ENCODE results near the gene PCBP3. TPM values are rescaled to one million over a fixed set of nuclear protein-coding genes. Genes with fewer than 3 reads are reported as not detected.

PCBP3 gene
- total and polyA plus RNA-seq, 2 of the 13 experiments (the other 11 are each of a cell fraction or from before 2014, with no cell fraction given) = not detected

GRCh38 chr21:45860493-45861155 is 217.1 kb downstream of the PCBP3 start (continued):
- TF ChIP-seq TRIM22 (IDR thresholded peaks at IDR 0.05) = no peak

GRCh38 chr21:45861156-45861870 is 217.8 kb downstream of the PCBP3 start:
- Histone ChIP-seq H3K36me3 (replicated peaks in 1 of 2; ENCODE audit: control insufficient read depth in 1 of 2, insufficient read depth in 2 of 2, low read length in 2 of 2) (no peaks in the 10 kb centered on the region), H3K27me3 (ENCODE audit: control insufficient read depth in 1 of 2, insufficient read depth in 2 of 2, low read length in 2 of 2) (peaks cover 10 to 78% of the 10 kb centered on the region in 2 experiments), H4K20me1 (ENCODE audit: insufficient read depth, low read length) (no peaks in the 10 kb centered on the region), H3K27ac (ENCODE audit: extremely low read length, insufficient read depth, low read length) (no peak overlapping the region), H3K79me2 (ENCODE audit: insufficient read depth, low read length) (no peaks in the 10 kb centered on the region), H3K4me1 (ENCODE audit: insufficient read depth, low read length) (peaks cover 14% of the 10 kb centered on the region; the same call in 1 of the 2 replicates), H3K4me2 (ENCODE audit: low read depth, low read length) (no peak overlapping the region), H2AFZ (ENCODE audit: low read length) (no peak overlapping the region), H3K9ac (ENCODE audit: insufficient read depth, low read depth, low read length) (no peak overlapping the region), H3K4me3 (replicated peaks in 1 of 3; ENCODE audit: insufficient read depth in 1 of 3, low read depth in 2 of 3, low read length in 3 of 3) (no peak overlapping the region), H3K9me3 (ENCODE audit: low read length) (no peaks in the 10 kb centered on the region)
- in situ Hi-C loops (cut with HindIII; ENCODE audit: extremely low pct_ligation_motif_present, low pct_unique_long_range_greater_than_20kb) = no loop called here
- TF ChIP-seq TMF1 (CRISPR knock-in tag; IDR thresholded peaks at IDR 0.05; ENCODE audit: low read depth) = no peak
- WGBS (ENCODE audit: low lambda C conversion rate) = 30% methylated on average over 12 of the region's 14 CpGs
- FAIRE-seq = no peak
- POLR2A ChIA-PET = no interaction called here
- no peak for ATAC-seq
- CTCF ChIA-PET (ENCODE audit: low intra/inter-chr PET ratio, low total read pairs) = no interaction called here
- DNase-seq (ENCODE audit: low spot score) = no peak
- intact Hi-C loops (cut with micrococcal nuclease; ENCODE audit: unreplicated experiment) = no loop called here
- BruUV-seq (replicated peaks) = no TSS peak

GRCh38 chr21:45862543-45863207 is 219.2 kb downstream of the PCBP3 start:
- no peaks in the 10 kb centered on the region for H4K20me1 ChIP-seq (ENCODE audit: insufficient read depth, low read length)
- no peak overlapping the region for H3K4me3 ChIP-seq (replicated peaks in 1 of 3; ENCODE audit: insufficient read depth in 1 of 3, low read depth in 2 of 3, low read length in 3 of 3)
- H3K79me2 ChIP-seq (ENCODE audit: insufficient read depth, low read length) = no peaks in the 10 kb centered on the region
- H3K9me3 ChIP-seq (ENCODE audit: low read length) = no peaks in the 10 kb centered on the region
- BruUV-seq (replicated peaks) = no TSS peak
- FAIRE-seq (no peak), ATAC-seq (no peak), DNase-seq (ENCODE audit: low spot score) (no peak)
- H3K4me2 ChIP-seq (ENCODE audit: low read depth, low read length) = no peak overlapping the region
- ChIA-PET CTCF (ENCODE audit: low intra/inter-chr PET ratio, low total read pairs) (no interaction called here), POLR2A (no interaction called here)
- peaks cover 10 to 79% of the 10 kb centered on the region in 2 experiments for H3K27me3 ChIP-seq (ENCODE audit: control insufficient read depth in 1 of 2, insufficient read depth in 2 of 2, low read length in 2 of 2)
- in situ Hi-C loops (cut with HindIII; ENCODE audit: extremely low pct_ligation_motif_present, low pct_unique_long_range_greater_than_20kb) = no loop called here
- no peak overlapping the region for H3K9ac ChIP-seq (ENCODE audit: insufficient read depth, low read depth, low read length)
- H3K4me1 ChIP-seq (ENCODE audit: insufficient read depth, low read length) = peaks cover 14% of the 10 kb centered on the region; the same call in 1 of the 2 replicates
- WGBS (ENCODE audit: low lambda C conversion rate) = 10% methylated on average over 8 of the region's 9 CpGs
- H3K27ac ChIP-seq (ENCODE audit: extremely low read length, insufficient read depth, low read length) = no peak overlapping the region
- TF ChIP-seq ZNF7 (CRISPR knock-in tag; IDR thresholded peaks at IDR 0.05) (no peak), KLF13 (CRISPR knock-in tag; IDR thresholded peaks at IDR 0.05) (no peak), ZNF383 (CRISPR knock-in tag; IDR thresholded peaks at IDR 0.05; ENCODE audit: borderline replicate concordance) (no peak), FOXP4 (CRISPR knock-in tag; IDR thresholded peaks at IDR 0.05) (no peak), CENPX (CRISPR knock-in tag; IDR thresholded peaks at IDR 0.05) (no peak)
- no peaks in the 10 kb centered on the region for H3K36me3 ChIP-seq (replicated peaks in 1 of 2; ENCODE audit: control insufficient read depth in 1 of 2, insufficient read depth in 2 of 2, low read length in 2 of 2)
- H2AFZ ChIP-seq (ENCODE audit: low read length) = no peak overlapping the region
- intact Hi-C loops (cut with micrococcal nuclease; ENCODE audit: unreplicated experiment) = no loop called here

Measured in HepG2 (cell line).